ENCODE results near the gene NSMCE1.
A peak's percentile ranks its signal among the peaks of the same experiment; 100 is the strongest.

Gene NSMCE1

GRCh38 chr16:27191352-27191924 lies 77.1 kb downstream of the NSMCE1 start:
- DNase-seq, result no peak

GRCh38 chr16:27190316-27190871 lies 78.2 kb downstream of the NSMCE1 start:
- no peak for DNase-seq

- peak; percentile 58 for DNase-seq
Observed at GRCh38 chr16:27189335-27189972, 79.1 kb downstream of the NSMCE1 start.

GRCh38 chr16:27188633-27189032 lies 79.9 kb downstream of the NSMCE1 start:
- no peak for DNase-seq

GRCh38 chr16:27185776-27186130 lies 82.8 kb downstream of the NSMCE1 start:
- no peak for DNase-seq

GRCh38 chr16:27182906-27183405 lies 85.6 kb downstream of the NSMCE1 start:
- no peak for DNase-seq

- DNase-seq, result no peak
Observed at GRCh38 chr16:27181019-27181790, 87.4 kb downstream of the NSMCE1 start.

GRCh38 chr16:27179500-27180072 lies 89.0 kb downstream of the NSMCE1 start:
- peak; percentile 78 for DNase-seq

GRCh38 chr16:27177031-27177774 lies 91.4 kb downstream of the NSMCE1 start:
- no peak for DNase-seq

- no peak for DNase-seq
Observed at GRCh38 chr16:27175888-27176287, 92.7 kb downstream of the NSMCE1 start.

Measured in left hindlimb (tissue), 1 donor.